Calu3 (cell line): Measurements from ENCODE around the gene IL1RAPL2. TPM values are rescaled to one million over a fixed set of nuclear protein-coding genes. Genes with fewer than 3 reads are reported as not detected.

Experiments
- BruUV-seq: library from RNA; stranded (reverse); fragments of 400-500 nt; replicated peaks from 2 replicates; lab custom pipeline; 2021; lab: Mats Ljungman, UMichigan
- CTCF ChIA-PET: fragments of 300-600 bp; sonication (Branson Sonifier 250); formaldehyde crosslinking; loops from one replicate; lab custom pipeline; 2022; ENCODE audit warnings: antibody characterized with exemption; lab: Charles Lee
- DNase-seq: peaks from one replicate; pipeline ENCODE4 v3.0.0; 2022
- H3K27ac Mint-ChIP-seq: one replicate; pipeline ENCODE4 v1.8.0; 2022; ENCODE audit warnings: mixed read lengths; ENCODE audit not compliant: unreplicated experiment
- H3K27me3 Mint-ChIP-seq: one replicate; pipeline ENCODE4 v1.8.0; 2022; ENCODE audit warnings: mixed read lengths; ENCODE audit not compliant: unreplicated experiment
- H3K36me3 Mint-ChIP-seq: one replicate; pipeline ENCODE4 v1.8.0; 2022; ENCODE audit warnings: mild to moderate bottlenecking, moderate library complexity, mixed read lengths; ENCODE audit not compliant: insufficient read depth, unreplicated experiment
- H3K4me1 Mint-ChIP-seq: one replicate; pipeline ENCODE4 v1.8.0; 2022; ENCODE audit warnings: mild to moderate bottlenecking, low read depth, mixed read lengths; ENCODE audit not compliant: unreplicated experiment
- H3K4me3 Mint-ChIP-seq: one replicate; pipeline ENCODE4 v1.8.0; 2022; ENCODE audit warnings: mild to moderate bottlenecking, low read depth, moderate library complexity, mixed read lengths; ENCODE audit not compliant: unreplicated experiment
- H3K9me3 Mint-ChIP-seq: one replicate; pipeline ENCODE4 v1.8.0; 2022; ENCODE audit warnings: low read depth, mixed read lengths; ENCODE audit not compliant: unreplicated experiment
- CTCF ChIP-seq: fragments of 200-600 bp; IDR thresholded peaks from one replicate; pipeline ENCODE4 v1.8.0; 2022; ENCODE audit warnings: antibody characterized with exemption; ENCODE audit not compliant: unreplicated experiment
- intact Hi-C: fragments of 100-400 bp; cut with micrococcal nuclease; formaldehyde crosslinking; loops from one replicate; pipeline ENCODE4 v1.10.0; 2022; ENCODE audit not compliant: unreplicated experiment
- total RNA-seq: library from RNA; stranded (reverse); gene quantifications from 2 replicates; pipeline ENCODE4 v1.2.3, GENCODE V29; 2022

IL1RAPL2 gene
- total RNA-seq, 1 experiment from 2014 or later, result not detected

GRCh38 chrX:105725228-105725627, 1159.2 kb downstream of the IL1RAPL2 start:
- BruUV-seq, result no TSS peak
- no peak overlapping the region for H3K27ac Mint-ChIP-seq
- intact Hi-C loops, result no loop called here
- H3K36me3 Mint-ChIP-seq, result no peaks in the 10 kb centered on the region
- CTCF ChIA-PET, result no interaction called here
- no peaks in the 10 kb centered on the region for H3K4me1 Mint-ChIP-seq
- H3K4me3 Mint-ChIP-seq, result no peak overlapping the region
- DNase-seq, result no peak
- no peaks in the 10 kb centered on the region for H3K9me3 Mint-ChIP-seq
- no peaks in the 10 kb centered on the region for H3K27me3 Mint-ChIP-seq
- no peak for TF ChIP-seq CTCF

- no peaks in the 10 kb centered on the region for H3K9me3 Mint-ChIP-seq
- intact Hi-C loops, result no loop called here
- TF ChIP-seq CTCF, result no peak
- no peak overlapping the region for H3K4me3 Mint-ChIP-seq
- no TSS peak for BruUV-seq
- no peaks in the 10 kb centered on the region for H3K27me3 Mint-ChIP-seq
- CTCF ChIA-PET, result no interaction called here
- H3K4me1 Mint-ChIP-seq, result no peaks in the 10 kb centered on the region
- no peak for DNase-seq
- no peak overlapping the region for H3K27ac Mint-ChIP-seq
- H3K36me3 Mint-ChIP-seq, result no peaks in the 10 kb centered on the region
Measured at GRCh38 chrX:105738162-105738561, 1172.2 kb downstream of the IL1RAPL2 start.

- CTCF ChIA-PET, result no interaction called here
- Mint-ChIP-seq H3K9me3 (no peaks in the 10 kb centered on the region), H3K4me1 (no peaks in the 10 kb centered on the region)
Measured at GRCh38 chrX:105744291-105744690, 1178.3 kb downstream of the IL1RAPL2 start.

GRCh38 chrX:105744946-105745345, 1178.9 kb downstream of the IL1RAPL2 start:
- no peaks in the 10 kb centered on the region for H3K36me3 Mint-ChIP-seq
- H3K4me1 Mint-ChIP-seq, result no peaks in the 10 kb centered on the region
- CTCF ChIA-PET, result no interaction called here
- no peak overlapping the region for H3K4me3 Mint-ChIP-seq
- H3K27ac Mint-ChIP-seq, result no peak overlapping the region
- H3K27me3 Mint-ChIP-seq, result no peaks in the 10 kb centered on the region
- H3K9me3 Mint-ChIP-seq, result no peaks in the 10 kb centered on the region
- DNase-seq, result no peak
- TF ChIP-seq CTCF, result no peak
- BruUV-seq, result no TSS peak
- intact Hi-C loops, result no loop called here

More at GRCh38 chrX:105744291-105744690, 1178.3 kb downstream of the IL1RAPL2 start:
- DNase-seq, result no peak
- no TSS peak for BruUV-seq
- Mint-ChIP-seq H3K36me3 (no peaks in the 10 kb centered on the region), H3K27ac (no peak overlapping the region), H3K27me3 (no peaks in the 10 kb centered on the region), H3K4me3 (no peak overlapping the region)
- TF ChIP-seq CTCF, result no peak
- intact Hi-C loops, result no loop called here
